ENCODE results near the gene KLRB1.
A peak's percentile ranks its signal among the peaks of the same experiment; 100 is the strongest.
"Not testable (repeated sequence)": the region's sequence is repeated elsewhere in the genome, so short reads cannot be mapped to it uniquely, and the experiment has no call there.

KLRB1 gene

DNA sequence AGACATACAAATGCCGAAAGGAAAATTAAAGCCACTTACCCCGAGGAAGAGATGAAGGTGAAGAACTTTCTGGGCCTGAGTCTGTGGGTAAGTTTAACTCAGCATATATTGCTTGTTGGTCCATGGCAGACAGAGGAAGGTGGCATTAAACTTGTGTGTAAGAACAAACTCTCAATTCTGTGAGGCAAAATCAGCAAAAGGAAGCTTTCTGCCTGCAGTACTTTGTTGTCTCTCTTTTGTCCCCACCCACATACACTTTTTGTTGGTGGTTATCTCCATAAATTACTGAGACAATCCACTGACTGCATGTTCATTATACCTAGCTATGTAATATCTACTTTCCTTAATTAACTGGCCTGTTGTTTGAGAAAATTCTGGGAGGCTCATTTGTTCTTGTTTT lies at the start of gene KLRB1:
TSS of gene KLRB1 (minus strand) at position 201 of the 400 bp plus-strand sequence. CDS start at position 124, 77 bp downstream.
- DNase-seq: no peak

DNA sequence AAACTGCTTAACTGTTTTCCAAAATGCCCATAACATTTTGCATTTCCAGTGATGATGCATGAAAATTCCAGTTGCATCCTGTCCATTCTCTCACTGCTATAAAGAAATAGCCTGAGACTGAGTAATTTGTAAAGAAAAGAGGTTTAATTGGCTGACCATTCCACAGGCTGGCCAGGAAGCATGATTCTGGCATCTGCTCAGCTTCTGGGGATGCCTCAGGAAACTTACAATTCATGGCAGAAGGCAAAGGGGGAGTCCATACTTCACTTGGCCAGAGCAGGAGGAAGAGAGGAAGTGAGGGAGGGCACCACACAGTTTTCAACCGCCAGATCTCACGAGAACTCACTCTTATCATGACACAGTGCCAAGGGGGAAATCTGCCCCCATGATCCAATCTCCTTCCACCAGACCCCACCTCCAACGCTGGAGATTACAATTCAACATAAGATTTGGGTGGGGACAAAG lies 43.6 kb upstream of the KLRB1 start:
- peak; percentile 44 to 73 for DNase-seq

DNA sequence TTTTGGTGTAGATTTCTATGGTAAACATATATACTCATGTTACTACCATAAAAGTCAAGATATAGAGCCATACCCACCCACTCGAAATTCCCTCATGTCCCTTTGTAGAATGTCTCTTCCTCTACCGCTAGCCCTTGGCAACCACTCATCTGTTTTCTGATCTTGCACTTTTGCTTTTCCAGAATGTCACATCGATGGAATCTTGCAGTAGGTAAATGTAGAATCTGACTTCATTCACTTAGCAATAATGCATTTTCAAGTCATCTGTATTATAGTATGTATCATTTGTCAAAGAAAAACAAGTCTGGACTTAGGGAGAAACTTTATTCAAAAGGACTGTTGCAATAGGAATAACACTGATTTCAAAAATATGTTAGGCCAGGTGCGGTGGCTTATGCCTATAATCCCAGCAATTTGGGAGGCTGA lies 42.4 kb upstream of the KLRB1 start:
- DNase-seq: peak in 1 of 2 donors; percentile 36

DNA sequence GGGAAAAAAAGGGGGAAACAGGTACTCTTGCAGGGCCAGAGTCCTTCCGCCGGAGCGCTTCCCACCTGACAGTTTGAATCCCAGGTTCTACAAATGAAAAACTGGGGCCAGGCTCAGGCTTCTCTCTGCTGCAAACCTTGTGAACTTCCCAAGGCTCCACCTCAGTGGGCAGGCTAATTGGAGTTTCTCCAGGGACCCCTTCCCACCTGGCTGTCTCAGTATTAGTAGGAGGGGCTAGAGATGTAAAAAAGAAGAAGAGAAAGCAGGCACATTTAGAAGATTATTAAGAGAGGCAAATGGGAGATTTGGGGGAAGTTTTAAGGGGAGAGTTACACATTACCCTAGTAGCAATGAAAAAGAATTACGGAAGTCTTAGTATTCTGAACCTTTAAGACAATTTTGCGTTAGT lies 41.8 kb upstream of the KLRB1 start:
- peak; percentile 52 to 56 for DNase-seq

DNA sequence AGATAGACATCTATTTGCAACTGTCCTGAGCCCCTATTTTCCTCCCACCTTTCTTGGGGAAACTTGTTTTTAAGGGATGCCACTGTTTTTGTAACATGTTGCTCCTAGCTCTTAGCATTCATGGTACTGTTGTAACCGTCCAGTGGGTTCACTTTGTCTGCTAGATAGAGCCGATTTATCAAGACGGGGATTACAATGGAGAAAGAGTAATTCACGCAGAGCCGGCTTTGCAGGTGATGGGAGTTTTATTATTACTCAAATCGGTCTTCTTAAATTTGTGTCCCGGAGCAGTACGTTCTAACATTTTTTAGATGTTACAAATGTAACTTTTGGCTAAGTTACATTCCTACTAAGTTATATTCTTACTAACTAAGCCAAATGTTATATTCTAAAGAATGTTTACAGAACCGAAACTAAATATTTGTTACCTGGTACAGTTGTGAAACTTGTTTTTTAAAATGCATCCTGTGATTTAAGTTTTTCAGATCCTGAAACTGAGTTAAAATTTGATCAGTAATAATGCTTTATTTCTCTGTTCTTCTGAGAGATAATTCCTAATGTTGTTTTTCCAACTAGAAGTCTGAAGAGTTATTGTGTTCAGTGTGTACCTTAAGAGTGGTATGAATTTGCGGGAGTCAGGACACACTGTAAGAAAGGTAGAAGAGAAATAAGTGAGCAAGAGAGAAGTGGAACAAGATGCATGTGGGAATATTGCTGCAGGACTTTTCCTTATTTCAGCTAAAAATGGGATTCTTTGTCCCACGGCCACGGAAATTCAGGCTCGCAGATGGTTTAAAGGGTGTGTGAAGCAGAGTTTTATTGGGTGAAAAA lies 41.2 kb upstream of the KLRB1 start:
- DNase-seq: peak; percentile 24 to 46

DNA sequence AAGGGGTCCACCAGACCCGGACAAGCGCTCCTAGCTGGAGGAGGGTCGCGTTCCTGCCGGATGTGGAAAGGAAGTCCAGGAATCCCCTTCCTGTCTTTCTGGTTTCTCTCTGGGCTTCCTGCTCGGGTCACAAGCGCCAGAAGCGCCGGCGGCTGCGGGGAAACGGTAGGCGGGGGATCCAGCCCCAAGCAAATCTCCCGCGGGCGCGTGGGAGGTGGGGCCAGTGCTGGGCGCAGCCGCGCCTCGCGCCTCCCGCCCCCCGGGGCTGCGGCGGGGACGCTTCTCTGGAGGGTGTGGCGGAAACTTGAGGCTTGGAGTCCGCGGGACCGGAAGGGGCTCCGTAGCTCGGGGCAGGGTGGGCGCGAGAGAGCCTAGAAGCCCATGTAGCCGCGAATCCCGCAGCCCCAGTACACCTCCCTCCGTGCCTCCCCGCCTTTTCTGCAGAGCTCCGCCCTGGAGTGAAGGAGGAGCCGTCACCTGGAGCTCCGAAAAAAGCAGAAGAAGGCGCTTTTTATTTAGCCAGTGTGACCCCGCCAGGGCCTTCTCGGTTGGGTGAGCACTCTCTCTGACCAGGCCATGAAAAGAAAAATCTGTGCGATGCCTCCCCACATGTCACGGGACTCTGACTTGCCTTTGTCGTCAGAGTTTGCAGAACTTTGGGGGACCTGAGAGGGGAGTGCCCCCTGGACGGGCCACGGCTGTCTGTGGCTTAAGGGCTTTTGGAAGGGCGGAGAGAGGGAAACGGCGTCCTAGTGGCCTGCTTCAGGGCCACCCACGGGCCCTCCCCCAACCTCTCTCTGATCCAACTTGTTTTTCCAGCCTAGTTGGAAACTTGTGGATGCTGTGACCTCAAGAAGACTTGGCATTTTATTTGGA lies 40.3 kb upstream of the KLRB1 start:
- DNase-seq: peak; percentile 92 to 94

DNA sequence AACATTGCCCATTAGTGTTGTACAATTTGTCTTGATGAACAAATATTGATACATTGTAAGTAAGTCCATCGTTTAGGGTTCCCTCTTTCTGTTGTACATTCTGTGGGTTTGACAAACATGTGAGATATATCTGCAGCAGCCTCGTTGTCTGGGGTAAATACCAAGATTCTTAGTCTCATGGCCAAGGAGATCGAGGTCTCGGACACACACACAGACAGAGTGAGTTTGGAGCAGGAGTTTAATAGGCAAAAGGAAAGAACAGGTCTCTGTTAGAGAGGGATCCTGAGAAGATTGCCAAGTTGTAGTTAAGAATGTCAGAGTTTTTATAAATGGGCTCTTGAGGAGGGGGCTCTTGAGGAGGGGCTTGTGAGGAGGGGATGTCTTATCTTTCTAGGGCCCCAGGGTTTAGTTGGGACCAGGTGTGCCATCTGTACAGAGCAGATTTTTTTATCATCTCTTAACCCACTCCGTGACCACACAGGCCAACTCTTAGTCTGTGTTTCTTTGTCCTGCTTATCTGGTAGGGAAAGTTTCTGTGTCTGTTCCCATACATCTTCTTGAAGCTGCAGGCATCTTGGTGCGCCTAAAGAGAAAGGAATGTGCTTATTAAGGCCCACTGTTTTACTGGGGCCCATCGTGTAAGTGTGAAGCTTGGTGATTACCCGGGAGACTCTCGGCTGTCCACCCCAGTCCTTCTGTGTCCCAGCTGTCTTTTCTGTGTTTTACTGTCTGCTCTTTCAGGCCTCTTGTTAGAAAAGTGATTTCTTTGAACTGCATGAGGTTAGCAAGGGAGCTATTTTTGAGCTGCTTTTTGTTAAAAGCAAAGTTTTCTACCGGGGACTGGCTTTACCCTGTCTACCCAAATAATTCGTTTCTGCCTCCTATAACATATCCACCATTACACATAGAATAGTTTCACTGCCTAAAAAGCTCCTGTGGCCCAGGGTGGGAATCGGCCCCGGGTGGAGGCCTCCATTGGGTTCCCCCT lies 39.4 kb upstream of the KLRB1 start:
- DNase-seq: peak in 1 of 2 donors; percentile 57

DNA sequence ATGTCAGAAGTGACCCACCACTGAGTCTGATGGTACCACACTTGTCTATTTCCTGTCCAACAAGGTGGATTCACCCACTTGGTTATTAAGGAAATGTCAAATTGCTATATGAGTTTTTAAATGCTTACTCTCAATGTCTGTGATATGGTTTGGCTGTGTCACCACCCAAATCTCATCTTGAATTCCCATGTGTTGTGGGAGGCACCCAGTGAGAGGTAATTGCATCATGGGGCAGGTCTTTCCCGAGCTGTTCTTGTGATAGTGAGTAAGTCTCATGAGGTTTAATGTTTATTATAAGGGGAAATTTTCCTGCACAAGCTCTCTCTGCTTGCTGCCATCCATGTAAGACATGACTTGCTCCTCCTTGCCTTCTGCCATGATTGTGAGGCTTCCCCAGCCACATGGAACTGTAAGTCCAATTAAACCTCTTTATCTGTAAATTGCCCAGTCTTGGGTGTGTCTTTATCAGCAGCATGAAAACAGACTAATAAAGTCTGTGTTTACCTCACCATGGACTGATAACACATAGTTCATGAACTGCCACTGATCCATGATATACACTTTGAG lies 37.4 kb upstream of the KLRB1 start:
- DNase-seq: not testable (repeated sequence)

DNA sequence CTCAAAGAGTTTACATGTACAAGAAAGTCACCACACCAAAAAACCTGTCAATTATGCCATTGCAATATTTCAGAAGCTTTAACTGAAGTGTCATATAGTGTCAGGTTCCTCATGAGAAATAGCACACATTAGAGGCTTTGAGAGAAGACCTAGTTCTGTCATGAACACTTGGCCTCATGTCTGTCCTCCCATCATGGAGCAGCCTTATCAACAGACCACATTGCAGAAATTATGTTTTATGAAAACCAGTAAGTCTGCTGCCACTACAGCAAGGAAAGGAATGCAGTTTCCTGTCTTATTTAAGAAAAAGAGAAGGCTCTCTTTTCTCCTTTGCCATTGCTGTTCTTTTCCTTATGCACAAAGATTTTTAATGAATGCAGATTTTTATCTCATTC lies 35.5 kb upstream of the KLRB1 start:
- no peak for DNase-seq

DNA sequence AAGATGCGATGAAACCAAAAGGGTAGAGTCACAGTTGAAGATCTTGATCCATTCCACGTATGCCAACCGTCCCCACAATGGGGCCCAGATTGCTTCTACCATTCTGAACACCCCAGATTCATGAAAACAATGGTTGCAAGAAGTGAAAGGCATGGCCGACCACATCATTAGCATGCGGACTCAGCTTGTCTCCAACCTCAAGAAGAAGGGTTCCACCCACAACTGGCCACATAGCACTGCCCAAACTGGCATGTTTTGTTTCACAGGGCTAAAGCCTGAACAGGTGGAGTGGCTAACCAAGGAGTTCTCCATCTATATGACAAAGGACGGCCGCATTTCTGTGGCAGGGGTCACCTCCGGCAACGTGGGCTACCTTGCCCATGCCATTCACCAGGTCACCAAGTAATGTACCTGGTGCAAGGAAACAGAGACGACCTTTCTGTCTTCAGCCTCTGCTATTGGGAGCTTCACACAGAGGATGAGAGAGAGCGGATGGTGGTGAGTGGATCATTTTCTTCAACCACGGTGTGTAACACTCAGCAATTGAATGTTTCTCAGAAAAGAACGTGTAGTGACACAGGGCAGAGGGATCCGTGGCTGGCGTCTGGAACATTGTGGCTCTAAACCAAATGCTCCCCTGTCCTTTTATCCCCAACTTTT lies 35.0 kb upstream of the KLRB1 start:
- DNase-seq: no peak

DNA sequence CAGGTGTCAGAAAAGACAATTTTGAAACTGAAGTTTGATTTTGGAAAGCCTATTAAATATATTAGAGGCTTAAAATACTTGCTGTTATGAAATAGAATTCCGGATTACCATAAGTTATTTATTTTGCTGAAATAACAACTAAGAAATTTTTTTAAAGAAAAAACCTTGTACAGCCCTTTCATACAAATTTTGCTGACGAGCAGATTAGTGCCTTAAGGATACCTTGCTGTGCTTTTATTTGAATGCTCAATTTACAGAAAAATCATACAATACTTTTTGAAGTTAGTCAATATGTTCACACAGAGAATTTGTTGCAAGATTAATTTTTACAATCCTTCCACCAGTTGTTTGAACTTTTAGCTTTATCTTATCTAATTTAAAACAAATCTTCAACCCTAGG lies 32.3 kb upstream of the KLRB1 start:
- DNase-seq: no peak

DNA sequence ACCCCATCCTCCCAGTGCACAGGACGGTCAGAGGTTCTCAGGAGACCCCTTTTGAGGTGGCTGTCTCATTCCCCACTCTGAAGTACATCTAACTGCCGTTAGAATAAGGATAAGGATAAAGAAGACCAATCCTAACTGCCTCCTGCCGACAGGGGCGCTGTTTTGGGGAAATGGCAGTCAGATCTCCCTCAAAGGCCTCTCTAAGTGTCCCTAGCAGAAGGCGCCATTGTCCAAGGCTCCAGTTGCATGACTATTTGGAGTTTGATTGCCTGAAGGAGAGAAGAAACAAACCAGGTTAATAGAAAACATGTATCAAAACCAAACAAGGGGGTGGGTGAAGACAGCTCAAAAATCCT lies 29.1 kb upstream of the KLRB1 start:
- no peak for DNase-seq

DNA sequence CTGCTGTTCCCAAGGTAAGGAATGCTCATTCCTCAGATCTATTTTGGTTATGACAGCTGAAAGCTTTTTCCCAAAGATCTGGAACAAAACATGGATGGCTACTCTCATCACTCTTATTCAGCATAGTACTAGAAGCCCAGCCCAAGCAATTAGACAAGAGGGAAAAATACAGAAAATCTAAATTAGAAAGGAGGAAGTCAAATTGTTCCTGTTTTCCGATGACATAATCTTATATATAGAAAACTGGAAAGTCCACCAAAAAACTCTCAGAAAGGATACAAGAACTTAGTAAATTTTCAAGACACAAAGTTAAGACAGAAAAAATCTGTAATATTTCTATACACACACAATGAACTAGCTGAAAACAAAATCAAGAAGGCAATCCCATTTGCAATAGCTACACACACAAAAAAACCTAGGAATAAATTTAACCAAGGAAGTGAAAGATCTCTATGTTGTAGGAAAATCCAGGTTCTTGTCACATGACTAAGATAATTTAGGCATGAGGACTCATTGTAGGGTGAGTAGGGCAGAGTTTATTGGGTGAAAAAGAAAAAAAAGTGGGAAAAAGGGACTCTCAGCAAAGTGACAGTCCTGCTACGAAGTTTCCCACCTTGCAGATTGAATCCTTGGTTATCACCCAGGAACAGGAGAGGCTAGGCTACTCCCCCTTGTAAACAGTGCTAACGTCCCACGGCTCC lies 28.6 kb upstream of the KLRB1 start:
- no peak for DNase-seq

DNA sequence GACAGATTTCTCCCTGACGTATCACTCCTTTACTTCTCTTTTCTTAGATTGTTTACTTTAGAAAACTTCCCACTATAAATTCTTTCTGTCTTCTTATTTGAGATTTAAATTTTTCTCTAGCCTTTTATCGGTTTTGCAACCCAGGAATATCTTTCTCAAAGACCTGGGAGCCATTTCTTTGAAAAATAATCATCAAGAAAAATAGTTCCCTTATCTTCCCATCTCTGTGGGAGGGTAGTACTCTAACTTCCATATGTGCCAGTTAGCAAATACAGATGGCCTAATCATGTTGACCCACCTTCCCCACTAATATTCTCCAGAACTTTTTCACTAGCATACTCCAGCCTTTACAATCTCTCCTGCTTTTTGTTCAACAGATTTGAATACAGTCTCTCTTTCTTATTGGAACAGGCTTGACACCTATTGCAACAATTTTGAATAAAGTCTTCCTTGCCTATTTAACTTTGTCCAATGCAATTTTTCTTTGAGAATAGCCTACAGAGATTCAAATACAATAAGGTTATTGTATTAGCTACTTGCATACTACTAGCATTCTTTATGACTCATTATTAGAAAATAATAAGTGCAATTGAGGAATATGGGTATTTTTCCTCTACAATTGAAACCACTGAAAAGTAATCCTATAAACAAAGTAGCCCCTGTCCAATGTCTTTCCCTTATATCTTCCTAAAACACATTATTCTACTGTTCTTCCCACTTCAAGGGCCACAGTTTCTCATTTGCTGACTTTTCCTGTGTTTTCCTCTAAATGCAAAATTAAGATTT lies 27.4 kb upstream of the KLRB1 start:
- no peak for DNase-seq

DNA sequence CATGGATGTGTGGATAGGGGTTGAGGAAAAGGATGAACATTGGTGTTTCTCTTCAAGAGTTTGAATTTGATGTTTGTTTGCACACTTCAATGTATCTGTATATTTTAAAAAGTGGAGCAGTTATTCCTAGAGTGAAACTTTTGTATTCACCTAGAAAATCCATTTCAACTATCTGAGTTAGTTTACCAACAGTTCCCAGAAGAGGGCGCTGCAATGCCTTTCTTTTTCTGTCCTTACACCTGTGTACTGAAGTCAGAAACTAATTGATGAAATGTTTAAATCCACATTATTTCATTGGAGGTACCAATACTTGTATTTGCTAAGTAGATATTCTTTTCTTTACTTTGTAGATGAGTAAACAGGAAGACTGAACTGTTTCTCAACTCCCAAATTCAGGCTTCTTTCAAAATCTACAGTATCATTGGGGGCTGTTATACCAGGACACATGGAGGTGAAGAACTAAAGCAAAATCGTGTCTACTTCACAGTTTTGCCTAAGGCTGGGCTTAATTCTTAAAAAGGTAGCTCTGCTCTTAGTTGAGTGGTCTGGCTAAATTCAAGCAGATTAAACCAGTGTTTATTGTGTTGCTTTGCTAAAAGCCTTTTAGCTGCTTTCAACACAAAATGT lies 26.6 kb upstream of the KLRB1 start:
- DNase-seq: peak; percentile 73 to 85

DNA sequence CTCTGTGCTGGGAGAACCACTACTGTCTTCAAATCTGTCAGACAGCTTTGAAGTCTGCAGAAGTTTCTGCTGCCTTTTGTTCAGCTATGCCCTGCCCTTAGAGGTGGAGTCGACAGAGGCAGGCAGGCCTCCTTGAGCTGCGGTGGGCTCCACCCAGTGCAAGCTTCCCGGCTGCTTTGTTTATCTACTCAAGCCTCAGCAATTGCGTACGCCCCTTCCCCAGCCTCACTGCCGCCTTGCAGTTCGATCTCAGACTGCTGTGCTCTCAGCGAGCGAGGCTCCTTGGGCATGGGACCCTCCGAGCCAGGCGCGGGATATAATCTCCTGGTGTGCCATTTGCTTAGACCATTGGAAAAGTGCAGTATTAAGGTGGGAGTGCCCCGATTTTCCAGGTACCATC lies 25.1 kb upstream of the KLRB1 start:
- DNase-seq: no peak

DNA sequence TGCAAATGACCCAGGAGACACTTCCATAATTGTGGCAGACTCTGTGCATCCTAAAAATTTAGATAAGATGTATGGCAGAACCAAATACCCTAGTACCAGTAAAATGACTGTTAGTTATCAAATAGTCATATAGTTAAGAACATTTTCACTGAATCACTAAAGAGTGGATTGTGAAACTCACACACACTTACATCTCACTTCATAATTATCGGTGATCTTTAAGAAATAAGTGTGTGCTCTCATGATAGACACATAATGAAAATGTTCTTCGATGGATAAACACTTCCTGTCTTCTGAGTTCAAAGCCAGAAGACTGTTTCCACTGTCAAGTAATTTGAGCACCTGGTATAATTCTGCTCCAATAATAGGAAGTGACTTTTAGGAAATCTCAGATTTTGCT lies 19.1 kb upstream of the KLRB1 start:
- DNase-seq: no peak

DNA sequence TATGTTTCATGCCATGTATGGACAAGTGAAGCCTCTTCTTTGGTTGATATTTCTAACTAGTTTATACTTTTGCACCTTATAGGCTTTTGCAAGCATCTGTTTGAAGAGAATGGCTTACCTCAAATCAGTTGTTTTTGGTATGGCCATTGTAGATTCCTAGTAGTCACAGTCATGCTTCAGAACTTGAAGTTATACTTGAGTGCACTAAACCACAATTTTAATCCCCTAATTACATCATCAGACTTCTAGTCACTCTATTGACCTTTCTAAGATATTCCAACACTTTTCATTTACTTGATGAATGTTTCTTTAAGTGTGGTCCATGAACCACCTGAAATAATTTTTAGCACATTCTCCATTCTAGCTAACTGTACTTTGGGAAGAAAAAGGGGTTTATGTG lies 18.6 kb upstream of the KLRB1 start:
- DNase-seq: no peak

DNA sequence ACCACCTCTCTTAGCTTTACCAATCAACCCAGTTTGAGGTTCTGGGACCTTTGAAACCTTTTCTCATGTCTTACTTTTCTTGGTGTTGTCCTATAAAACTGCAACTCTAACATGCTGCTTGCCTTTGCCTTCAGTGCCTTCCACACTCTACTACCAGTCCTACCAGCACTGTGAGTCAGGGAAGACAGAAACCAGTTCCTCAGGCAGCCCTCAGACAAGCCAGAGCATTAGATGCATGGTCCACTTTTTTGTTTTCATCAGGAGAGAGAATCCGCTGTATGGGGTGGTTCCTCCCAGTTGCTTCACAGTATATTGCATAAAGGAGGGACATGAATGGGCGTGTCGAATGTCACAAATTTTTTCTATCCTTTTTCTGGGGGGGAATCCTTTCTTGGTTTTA lies 17.3 kb upstream of the KLRB1 start:
- DNase-seq: no peak
